ENCODE measurements around the gene CDH13. TPM values are rescaled to one million over a fixed set of nuclear protein-coding genes. Genes with fewer than 3 reads are reported as not detected.

CDH13 gene
- total RNA-seq, 1 donor from 2014 or later = not detected

GRCh38 chr16:83517398-83517797 is 890.6 kb downstream of the CDH13 start:
- intact Hi-C loops (cut with micrococcal nuclease) = no loop called here
- H3K4me3 Mint-ChIP-seq = no peak overlapping the region

DNA sequence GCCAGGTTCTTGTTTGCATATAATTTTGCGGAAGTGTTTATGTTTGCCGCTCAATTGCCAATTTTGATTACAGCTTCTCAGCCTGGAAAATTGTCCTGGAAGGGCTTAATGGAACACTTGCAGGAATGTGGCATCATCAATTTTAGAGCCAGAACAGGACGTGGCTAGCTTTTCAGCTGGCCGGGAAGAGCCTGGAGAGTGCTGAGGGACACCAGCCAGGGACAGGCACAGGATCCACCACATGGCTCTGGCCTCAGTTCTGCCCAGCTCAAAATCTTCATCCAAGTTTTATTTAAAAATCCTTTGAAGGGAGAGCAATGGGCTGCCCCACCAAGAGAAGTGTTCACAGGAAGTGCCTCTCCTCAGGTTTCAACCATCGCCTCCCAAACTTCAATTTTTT is 893.8 kb downstream of the CDH13 start:
- Mint-ChIP-seq H3K27ac (no peak overlapping the region), H3K9me3 (no peaks in the 10 kb centered on the region), H3K27me3 (no peaks in the 10 kb centered on the region), H3K36me3 (ENCODE audit: low read depth) (no peaks in the 10 kb centered on the region), H3K4me1 (no peaks in the 10 kb centered on the region), H3K4me3 (no peak overlapping the region)
- DNase-seq = no peak
- intact Hi-C loops (cut with micrococcal nuclease) = no loop called here

More at GRCh38 chr16:83517398-83517797, 890.6 kb downstream of the CDH13 start:
- no peaks in the 10 kb centered on the region for H3K4me1 Mint-ChIP-seq
- no peak for DNase-seq
- no peaks in the 10 kb centered on the region for H3K36me3 Mint-ChIP-seq (ENCODE audit: low read depth)
- no peak overlapping the region for H3K27ac Mint-ChIP-seq
- no peaks in the 10 kb centered on the region for H3K9me3 Mint-ChIP-seq
- H3K27me3 Mint-ChIP-seq = no peaks in the 10 kb centered on the region

DNA sequence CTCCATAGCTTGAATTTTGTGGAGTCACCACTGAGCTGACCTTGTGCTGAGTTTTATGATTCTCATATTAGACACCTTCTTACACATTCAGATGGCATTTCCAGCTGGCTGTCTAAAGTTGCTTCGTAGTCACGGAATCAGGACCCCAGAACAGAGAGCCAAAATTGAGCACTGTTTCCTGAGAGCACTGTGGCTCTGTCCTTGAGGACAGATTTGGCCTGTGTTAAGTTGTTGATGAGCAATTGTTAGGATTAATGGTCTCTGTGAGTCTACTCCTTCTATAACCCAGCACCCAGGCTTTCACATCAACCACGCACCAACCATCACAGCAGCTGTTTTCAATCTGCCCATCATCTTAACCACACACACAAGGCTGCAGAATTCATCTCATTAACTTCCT is 903.5 kb downstream of the CDH13 start:
- H3K9me3 Mint-ChIP-seq = peaks cover 3% of the 10 kb centered on the region
- DNase-seq = no peak

GRCh38 chr16:83532634-83533033 is 905.9 kb downstream of the CDH13 start:
- Mint-ChIP-seq H3K4me1 (no peaks in the 10 kb centered on the region), H3K9me3 (peaks cover 6% of the 10 kb centered on the region), H3K27me3 (no peaks in the 10 kb centered on the region), H3K27ac (no peak overlapping the region), H3K36me3 (ENCODE audit: low read depth) (no peaks in the 10 kb centered on the region), H3K4me3 (no peak overlapping the region)
- intact Hi-C loops (cut with micrococcal nuclease) = no loop called here
- no peak for DNase-seq

More for the DNA sequence above, 903.5 kb downstream of the CDH13 start:
- Mint-ChIP-seq H3K4me1 (no peaks in the 10 kb centered on the region), H3K36me3 (ENCODE audit: low read depth) (no peaks in the 10 kb centered on the region), H3K27ac (no peak overlapping the region), H3K27me3 (no peaks in the 10 kb centered on the region), H3K4me3 (no peak overlapping the region)
- intact Hi-C loops (cut with micrococcal nuclease) = no loop called here

GRCh38 chr16:83533193-83533592 is 906.4 kb downstream of the CDH13 start:
- Mint-ChIP-seq H3K27ac (no peak overlapping the region), H3K36me3 (ENCODE audit: low read depth) (no peaks in the 10 kb centered on the region), H3K4me1 (no peaks in the 10 kb centered on the region), H3K27me3 (no peaks in the 10 kb centered on the region), H3K9me3 (peaks cover 6% of the 10 kb centered on the region), H3K4me3 (no peak overlapping the region)
- DNase-seq = no peak
- intact Hi-C loops (cut with micrococcal nuclease) = no loop called here

GRCh38 chr16:83538707-83539106 is 911.9 kb downstream of the CDH13 start:
- Mint-ChIP-seq H3K4me3 (no peak overlapping the region), H3K27ac (no peak overlapping the region), H3K9me3 (peaks cover 6% of the 10 kb centered on the region), H3K27me3 (no peaks in the 10 kb centered on the region), H3K36me3 (ENCODE audit: low read depth) (no peaks in the 10 kb centered on the region), H3K4me1 (no peaks in the 10 kb centered on the region)
- DNase-seq = no peak
- intact Hi-C loops (cut with micrococcal nuclease) = no loop called here

- peaks cover 6% of the 10 kb centered on the region for H3K9me3 Mint-ChIP-seq
- no peak overlapping the region for H3K4me3 Mint-ChIP-seq
- no peak for DNase-seq
- no peaks in the 10 kb centered on the region for H3K4me1 Mint-ChIP-seq
- intact Hi-C loops (cut with micrococcal nuclease) = no loop called here
- no peaks in the 10 kb centered on the region for H3K36me3 Mint-ChIP-seq (ENCODE audit: low read depth)
- no peak overlapping the region for H3K27ac Mint-ChIP-seq
- H3K27me3 Mint-ChIP-seq = no peaks in the 10 kb centered on the region
These were observed 913.1 kb downstream of the CDH13 start for GRCh38 chr16:83539736-83540490.

DNA sequence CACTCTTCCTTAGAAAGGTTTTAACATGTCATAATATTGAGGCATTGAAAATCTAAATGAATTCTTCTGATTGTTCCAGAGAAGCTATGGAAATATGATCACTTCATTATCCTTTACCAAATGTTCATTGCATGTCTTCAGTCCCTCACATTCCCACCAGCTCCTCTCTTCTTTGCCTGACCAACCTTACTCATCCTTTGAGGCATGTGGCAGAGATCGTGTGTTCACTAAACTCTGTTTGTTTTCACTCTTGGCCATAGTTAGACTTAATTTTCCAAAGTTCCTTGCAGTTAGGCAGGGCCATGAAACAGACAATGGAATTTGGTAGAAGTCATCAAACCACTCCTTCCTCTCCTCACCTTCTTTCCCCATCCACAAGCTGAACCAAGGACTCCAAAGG is 914.5 kb downstream of the CDH13 start:
- no peaks in the 10 kb centered on the region for H3K27me3 Mint-ChIP-seq
- intact Hi-C loops (cut with micrococcal nuclease) = no loop called here
- H3K27ac Mint-ChIP-seq = no peak overlapping the region
- no peaks in the 10 kb centered on the region for H3K4me1 Mint-ChIP-seq
- no peaks in the 10 kb centered on the region for H3K9me3 Mint-ChIP-seq
- DNase-seq = no peak
- no peak overlapping the region for H3K4me3 Mint-ChIP-seq
- H3K36me3 Mint-ChIP-seq (ENCODE audit: low read depth) = no peaks in the 10 kb centered on the region

DNA sequence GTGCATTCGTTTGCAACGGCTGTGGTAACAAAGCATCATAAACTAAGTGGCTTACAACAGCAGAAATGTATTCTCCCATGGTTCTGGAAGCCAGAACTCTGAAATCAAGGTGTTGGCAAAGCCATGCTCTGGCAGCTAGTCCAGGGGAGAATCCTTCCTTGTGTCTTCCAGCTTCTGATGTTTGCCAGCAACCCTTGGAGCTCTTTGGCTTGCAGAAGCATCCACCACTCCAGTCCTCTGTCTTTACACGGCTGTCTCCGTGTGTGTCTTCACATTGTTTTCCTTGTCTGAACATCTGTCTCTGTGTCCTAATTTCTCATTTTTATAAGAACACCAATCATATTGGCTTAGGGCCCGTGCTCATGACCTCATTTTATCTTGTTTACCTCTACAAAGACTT is 915.7 kb downstream of the CDH13 start:
- no peaks in the 10 kb centered on the region for H3K27me3 Mint-ChIP-seq
- no peak overlapping the region for H3K4me3 Mint-ChIP-seq
- DNase-seq = no peak
- intact Hi-C loops (cut with micrococcal nuclease) = no loop called here
- no peaks in the 10 kb centered on the region for H3K4me1 Mint-ChIP-seq
- H3K36me3 Mint-ChIP-seq (ENCODE audit: low read depth) = no peaks in the 10 kb centered on the region
- peaks cover 1% of the 10 kb centered on the region for H3K9me3 Mint-ChIP-seq
- no peak overlapping the region for H3K27ac Mint-ChIP-seq

DNA sequence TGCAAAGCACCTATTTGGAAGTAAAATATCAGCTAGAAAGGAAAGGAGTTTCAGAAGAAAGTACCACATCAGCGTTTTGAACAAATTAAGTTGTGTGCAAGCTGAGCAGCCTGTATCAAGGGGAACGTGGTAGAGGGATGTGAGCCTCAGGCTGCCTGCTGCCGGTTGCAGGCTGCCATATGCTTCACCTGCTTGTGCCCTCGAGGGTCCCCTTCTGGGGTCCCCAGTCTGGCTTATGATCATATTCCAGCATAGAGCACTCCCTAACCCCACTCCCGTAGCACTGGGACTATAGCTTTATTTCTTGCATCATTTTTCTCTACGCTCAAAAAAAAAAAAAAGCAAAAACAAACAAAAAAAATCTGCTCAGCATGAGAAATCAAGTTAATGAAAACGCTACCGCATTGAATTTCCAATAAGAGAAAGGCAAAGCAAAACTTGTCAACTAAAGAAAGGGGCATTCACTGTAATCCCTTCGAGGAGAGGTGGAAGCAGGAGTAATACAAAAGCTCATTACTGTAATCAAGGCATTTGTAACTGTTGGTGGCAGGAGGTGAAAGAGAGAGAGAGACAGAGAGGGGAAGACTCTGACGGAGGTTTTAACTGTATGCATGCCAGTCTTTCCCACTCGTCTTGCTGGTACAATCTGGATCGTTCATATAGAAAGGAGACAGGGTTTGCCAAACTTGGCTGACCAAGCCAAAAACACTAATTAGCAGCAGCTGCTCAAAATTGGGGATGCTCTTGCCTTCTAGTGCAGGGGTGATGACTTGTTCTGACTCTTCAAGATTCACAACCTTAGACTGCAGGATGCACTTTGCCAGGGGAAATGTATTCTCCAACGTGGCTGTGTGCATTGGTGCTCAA is 922.8 kb downstream of the CDH13 start:
- Mint-ChIP-seq H3K4me1 (no peaks in the 10 kb centered on the region), H3K9me3 (peaks cover 7% of the 10 kb centered on the region), H3K27me3 (peaks cover 2% of the 10 kb centered on the region), H3K4me3 (no peak overlapping the region), H3K36me3 (ENCODE audit: low read depth) (no peaks in the 10 kb centered on the region), H3K27ac (no peak overlapping the region)
- intact Hi-C loops (cut with micrococcal nuclease) = no loop called here
- no peak for DNase-seq

DNA sequence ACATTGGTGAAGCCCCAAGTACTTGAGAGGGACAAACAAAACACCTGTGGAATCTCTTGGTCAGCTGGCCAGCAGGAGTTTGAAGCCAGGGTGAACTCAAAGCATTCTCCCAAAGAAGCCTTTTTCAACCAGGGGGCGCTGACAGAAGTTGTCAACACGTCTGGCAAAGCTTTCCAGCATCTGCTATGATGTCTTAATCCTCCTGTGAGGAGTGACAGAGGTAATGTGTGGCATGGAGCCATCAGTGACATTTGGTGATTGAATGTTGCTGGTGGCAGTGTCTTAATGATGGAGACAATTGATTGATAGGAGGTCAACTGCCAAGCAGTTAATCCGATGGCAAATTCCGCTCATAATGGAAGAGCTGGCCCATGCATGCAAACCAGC is 923.4 kb downstream of the CDH13 start:
- Mint-ChIP-seq H3K4me1 (no peaks in the 10 kb centered on the region), H3K9me3 (peaks cover 7% of the 10 kb centered on the region), H3K27ac (no peak overlapping the region), H3K27me3 (peaks cover 2% of the 10 kb centered on the region), H3K4me3 (no peak overlapping the region), H3K36me3 (ENCODE audit: low read depth) (no peaks in the 10 kb centered on the region)
- no peak for DNase-seq
- intact Hi-C loops (cut with micrococcal nuclease) = no loop called here

DNA sequence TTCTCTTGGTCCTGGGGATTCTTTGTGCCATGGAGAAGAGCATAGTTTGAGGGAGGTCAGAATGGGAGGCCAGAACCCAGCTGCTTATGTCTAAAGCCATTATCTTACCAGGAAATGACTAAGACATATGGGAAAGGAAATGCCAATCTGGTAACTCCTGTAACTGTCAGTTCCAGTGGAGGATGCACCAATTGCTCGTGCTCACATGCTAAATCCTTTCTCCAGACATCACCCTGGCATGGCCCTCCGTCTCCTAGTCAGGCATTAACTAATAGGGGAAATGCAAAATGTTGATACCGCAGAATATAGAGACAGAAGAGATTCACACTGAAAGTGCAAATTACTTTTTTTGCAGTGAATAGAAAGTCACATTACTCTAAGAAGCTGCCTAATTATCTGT is 925.5 kb downstream of the CDH13 start:
- Mint-ChIP-seq H3K27me3 (peaks cover 2% of the 10 kb centered on the region), H3K36me3 (ENCODE audit: low read depth) (no peaks in the 10 kb centered on the region), H3K9me3 (peaks cover 7% of the 10 kb centered on the region), H3K4me1 (no peaks in the 10 kb centered on the region), H3K27ac (no peak overlapping the region), H3K4me3 (no peak overlapping the region)
- DNase-seq = no peak
- intact Hi-C loops (cut with micrococcal nuclease) = no loop called here

DNA sequence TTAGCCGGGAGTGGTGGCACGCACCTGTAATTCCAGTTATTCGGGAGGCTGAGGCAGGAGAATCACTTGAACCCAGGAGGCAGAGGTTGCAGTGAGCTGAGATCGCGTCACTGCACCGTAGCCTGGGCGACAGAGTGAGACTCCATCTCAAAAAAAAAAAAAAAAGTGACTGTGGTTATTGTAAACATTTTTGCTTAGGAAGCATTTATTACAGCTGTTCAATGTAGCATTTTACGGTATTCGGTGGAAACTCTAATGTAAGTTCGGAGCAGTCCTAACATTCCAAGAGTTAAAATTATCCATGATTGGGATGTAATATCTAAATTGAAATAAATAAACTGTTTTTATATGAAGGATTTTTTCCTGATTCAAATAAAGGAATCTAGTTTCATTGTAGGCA is 926.2 kb downstream of the CDH13 start:
- Mint-ChIP-seq H3K27me3 (peaks cover 2% of the 10 kb centered on the region), H3K4me1 (no peaks in the 10 kb centered on the region), H3K36me3 (ENCODE audit: low read depth) (no peaks in the 10 kb centered on the region), H3K4me3 (no peak overlapping the region), H3K27ac (no peak overlapping the region), H3K9me3 (peaks cover 1% of the 10 kb centered on the region)
- no peak for DNase-seq
- intact Hi-C loops (cut with micrococcal nuclease) = no loop called here

- H3K27ac Mint-ChIP-seq = no peak overlapping the region
- intact Hi-C loops (cut with micrococcal nuclease) = no loop called here
These were observed 927.3 kb downstream of the CDH13 start for GRCh38 chr16:83554096-83554495.

More at GRCh38 chr16:83554096-83554495, 927.3 kb downstream of the CDH13 start:
- Mint-ChIP-seq H3K27me3 (peaks cover 2% of the 10 kb centered on the region), H3K9me3 (no peaks in the 10 kb centered on the region), H3K36me3 (ENCODE audit: low read depth) (no peaks in the 10 kb centered on the region), H3K4me1 (no peaks in the 10 kb centered on the region), H3K4me3 (no peak overlapping the region)
- no peak for DNase-seq
